ENCODE results near the gene ACTN4.

ACTN4 gene

GRCh38 chr19:38661136-38661535 is 13.7 kb downstream of the ACTN4 start:
- no peak for DNase-seq

DNA sequence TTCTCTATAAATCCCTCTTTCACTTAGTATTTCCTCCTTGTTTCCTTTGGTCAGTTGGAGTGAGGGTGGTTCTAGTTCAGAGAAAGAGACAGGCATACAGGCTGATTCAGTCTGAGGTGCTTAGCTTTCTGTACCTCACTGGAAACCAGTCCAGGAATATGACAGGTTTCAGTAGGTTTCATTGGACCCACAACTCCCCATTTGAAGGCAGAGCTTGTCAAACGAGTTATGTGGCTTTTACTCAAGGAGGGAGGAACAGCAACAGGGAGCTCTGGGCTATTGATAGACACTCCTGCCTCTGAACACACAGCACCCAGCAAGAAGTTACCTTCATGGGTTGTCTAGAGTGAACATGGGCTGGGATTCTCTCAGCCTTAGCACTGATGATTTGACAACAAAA is 14.5 kb downstream of the ACTN4 start:
- DNase-seq: no peak

- no peak for DNase-seq
Measured at GRCh38 chr19:38662537-38663155, 15.2 kb downstream of the ACTN4 start.

GRCh38 chr19:38663156-38663651 is 15.8 kb downstream of the ACTN4 start:
- no peak for DNase-seq

- no peak for DNase-seq
Measured at GRCh38 chr19:38663957-38664502, 16.6 kb downstream of the ACTN4 start.

DNA sequence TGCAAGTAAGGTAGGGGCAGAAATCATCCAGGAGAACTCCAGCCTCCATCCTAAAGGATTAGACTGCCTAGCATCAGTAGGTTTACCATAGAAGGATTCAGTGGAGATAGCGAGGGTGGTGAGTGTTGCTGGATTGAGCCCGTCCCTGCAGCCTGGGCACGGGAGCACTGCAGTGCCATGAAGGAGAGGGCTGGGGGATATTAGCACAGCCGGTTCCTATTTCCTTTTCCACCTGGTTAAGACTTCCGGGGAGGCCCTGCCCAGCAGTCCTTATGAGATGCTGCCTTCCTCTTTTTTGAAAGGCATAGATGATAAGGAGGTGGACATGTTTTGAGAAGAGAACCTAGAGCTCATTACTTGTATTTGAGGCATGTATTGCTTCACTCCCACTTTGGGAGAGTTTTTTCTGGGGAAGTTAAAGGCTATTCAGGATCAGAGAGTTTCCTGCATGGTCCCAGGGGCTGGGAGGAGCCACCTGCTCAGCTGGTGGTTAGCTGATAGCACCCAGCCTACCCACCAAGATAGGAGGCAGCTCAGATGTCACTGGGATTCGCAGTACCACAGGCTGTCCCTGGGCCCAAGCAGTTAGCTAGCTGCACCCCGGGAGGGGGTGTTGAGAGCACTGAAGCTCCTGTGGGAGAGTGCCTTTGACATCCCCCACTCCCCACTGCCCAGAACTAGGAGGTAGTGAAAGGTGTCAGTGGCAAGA is 17.2 kb downstream of the ACTN4 start:
- DNase-seq: peak in 3 of 4 experiments; percentile 32 to 53 (median 43)

- no peak for DNase-seq
Measured at GRCh38 chr19:38665219-38665931, 17.9 kb downstream of the ACTN4 start.

GRCh38 chr19:38665950-38666662 is 18.7 kb downstream of the ACTN4 start:
- DNase-seq: no peak

DNA sequence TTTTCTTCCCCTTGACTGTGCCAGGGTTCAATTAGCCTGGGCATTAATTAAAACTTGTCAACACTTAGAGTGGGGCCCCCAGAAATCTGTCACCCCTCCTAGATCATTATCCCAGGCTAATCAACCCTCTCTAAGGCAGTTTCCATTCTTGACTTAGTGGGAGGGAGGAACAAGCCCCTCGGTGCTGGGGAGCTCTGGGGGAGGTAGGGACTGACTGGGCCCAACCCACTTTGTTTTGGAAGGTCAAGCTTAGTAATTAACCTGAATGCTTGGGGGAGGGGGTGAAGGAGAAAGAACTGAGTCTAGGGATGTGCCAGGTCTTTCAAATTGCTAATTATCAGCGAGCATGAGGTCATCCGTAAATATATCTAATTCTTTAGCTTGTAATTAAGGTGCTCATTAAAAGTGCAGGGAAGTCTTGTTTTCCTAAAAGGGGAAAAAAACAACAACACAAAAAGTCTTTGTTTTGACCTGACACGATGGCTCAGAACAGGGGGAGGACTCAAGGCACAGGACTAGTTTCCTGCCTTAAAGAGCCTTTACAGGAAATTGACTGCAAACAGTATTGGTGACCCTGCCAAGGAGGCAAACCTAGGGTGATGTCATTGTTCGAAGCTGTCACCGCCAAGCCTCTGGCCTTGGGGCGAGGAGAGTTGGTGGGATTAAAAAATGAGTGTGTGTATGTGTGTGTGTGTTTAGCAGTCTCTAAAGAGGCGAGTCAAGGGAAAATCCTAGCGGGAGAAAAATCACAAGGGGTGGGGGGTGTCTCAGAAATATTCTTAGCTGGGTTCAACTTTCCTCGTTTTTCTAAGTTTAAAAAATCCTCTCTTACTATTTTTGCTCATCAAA is 19.4 kb downstream of the ACTN4 start:
- peak in 2 of 4 experiments; percentile 21 to 57 for DNase-seq

- peak; percentile 43 to 65 (median 56) for DNase-seq
Measured at GRCh38 chr19:38667661-38668171, 20.3 kb downstream of the ACTN4 start.

GRCh38 chr19:38669552-38669951 is 22.1 kb downstream of the ACTN4 start:
- DNase-seq: no peak

DNA sequence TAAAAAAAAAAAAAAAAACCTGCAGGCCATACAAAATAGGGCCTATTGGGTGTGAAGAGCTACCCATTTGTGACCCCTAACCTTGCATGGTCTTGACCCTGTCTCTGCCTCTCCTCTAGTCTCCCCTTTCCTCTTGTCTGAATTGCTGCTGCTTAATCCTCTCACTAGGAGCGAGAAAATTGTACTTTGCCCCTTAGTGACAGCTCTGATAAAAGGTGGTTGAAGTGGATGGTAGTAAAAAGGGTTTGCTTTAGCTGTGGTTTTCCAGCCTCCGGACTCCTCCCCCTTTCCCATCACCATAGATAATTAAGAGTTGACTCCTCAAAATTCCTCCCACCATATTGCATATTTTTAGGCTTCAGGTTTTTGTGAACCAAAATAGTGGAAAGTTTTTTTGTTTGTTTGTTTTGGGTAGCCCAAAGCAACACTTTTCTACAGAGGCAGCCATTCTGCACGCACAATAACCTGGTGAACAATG is 23.5 kb downstream of the ACTN4 start:
- no peak for DNase-seq

GRCh38 chr19:38671654-38672053 is 24.2 kb downstream of the ACTN4 start:
- DNase-seq: no peak

DNA sequence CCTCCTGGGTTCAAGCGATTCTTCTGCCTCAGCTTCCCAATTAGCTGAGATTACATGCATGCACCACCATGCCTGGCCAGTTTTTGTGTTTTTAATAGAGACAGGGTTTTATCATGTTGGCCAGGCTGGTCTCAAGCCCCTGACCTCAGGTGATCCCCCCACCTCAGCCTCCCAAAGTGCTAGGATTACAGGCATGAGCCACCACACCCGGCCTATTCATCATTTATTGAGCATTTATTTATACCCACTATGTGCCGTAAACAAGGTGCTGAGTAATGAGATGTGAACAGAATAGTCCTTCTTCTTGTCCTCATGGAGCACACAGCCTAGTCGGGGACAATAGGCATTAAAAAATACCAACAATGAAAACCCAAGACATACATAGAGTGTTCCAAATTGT is 25.6 kb downstream of the ACTN4 start:
- no peak for DNase-seq

DNA sequence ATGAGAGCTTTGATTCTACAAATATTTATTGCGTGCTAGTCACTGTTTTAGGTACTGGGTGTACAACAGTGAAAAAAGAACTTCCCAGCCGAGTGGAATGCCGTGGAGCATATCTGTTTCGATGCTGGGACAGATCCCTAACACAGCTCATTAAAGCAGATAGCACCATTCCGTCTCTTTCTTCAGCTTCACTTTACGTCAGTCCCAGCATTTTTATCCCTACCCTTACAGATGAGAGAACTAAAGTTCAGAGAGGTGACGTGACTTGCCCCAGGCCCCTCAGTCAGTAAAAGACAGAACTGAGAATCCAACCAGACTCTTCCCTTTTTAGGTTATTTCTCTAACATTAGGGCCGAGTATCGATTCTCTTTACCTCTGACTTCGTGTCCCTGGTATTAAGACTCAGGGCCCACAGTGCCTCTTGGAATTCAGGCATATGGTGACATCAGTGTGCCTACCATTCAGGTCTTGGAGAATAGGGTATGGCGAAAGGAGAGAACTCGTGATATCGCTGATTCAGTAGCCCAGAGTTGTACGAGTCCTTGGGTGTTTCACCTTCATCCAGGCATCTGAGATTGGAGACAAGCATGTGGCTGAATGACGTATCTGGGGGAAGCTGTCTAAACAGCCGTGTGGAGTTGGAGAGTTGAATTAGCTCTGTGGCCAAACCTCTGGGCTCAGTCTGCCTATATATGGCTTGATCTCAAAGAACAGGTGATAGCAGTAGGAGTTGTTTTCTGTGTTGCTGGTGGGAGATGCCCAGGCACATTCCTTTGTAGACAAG is 27.1 kb downstream of the ACTN4 start:
- peak; percentile 42 to 62 (median 50) for DNase-seq

GRCh38 chr19:38675611-38676010 is 28.2 kb downstream of the ACTN4 start:
- DNase-seq: peak in 2 of 4 experiments; percentile 37 to 40

- no peak for DNase-seq
Measured at GRCh38 chr19:38676023-38676877, 28.8 kb downstream of the ACTN4 start.

GRCh38 chr19:38676878-38677646 is 29.6 kb downstream of the ACTN4 start:
- DNase-seq: no peak
